GM18907 (cell line): ENCODE measurements around the gene EPM2AIP1.
"Not testable (repeated sequence)": the region's sequence is repeated elsewhere in the genome, so short reads cannot be mapped to it uniquely, and the experiment has no call there.

ENCODE experiments used
- ATAC-seq: cut with Tn5 transposase; IDR thresholded peaks from one replicate; pipeline ENCODE4 v1.9.1; 2021; ENCODE audit warnings: mild to moderate bottlenecking, moderate library complexity; ENCODE audit not compliant: unreplicated experiment

EPM2AIP1 gene

GRCh38 chr3:36993326-36994283, 674 bp upstream of the EPM2AIP1 start, which contains the start of gene MLH1:
Gene MLH1 (plus strand): TSS chr3:36993518. CDS start chr3:36993548, 30 bp downstream.
- ATAC-seq: peak; percentile 95

- ATAC-seq: no peak
These were observed 767 bp downstream of the EPM2AIP1 start for GRCh38 chr3:36991923-36992805.

- no peak for ATAC-seq
These were observed 1.8 kb downstream of the EPM2AIP1 start for GRCh38 chr3:36991147-36991546.

GRCh38 chr3:36989568-36989967, 3.4 kb downstream of the EPM2AIP1 start:
- no peak for ATAC-seq

GRCh38 chr3:36989005-36989404, 3.9 kb downstream of the EPM2AIP1 start:
- no peak for ATAC-seq

- no peak for ATAC-seq
These were observed 4.6 kb downstream of the EPM2AIP1 start for GRCh38 chr3:36988356-36988755.

- no peak for ATAC-seq
These were observed 11.9 kb downstream of the EPM2AIP1 start for GRCh38 chr3:36981006-36981405.

- no peak for ATAC-seq
These were observed 19.8 kb downstream of the EPM2AIP1 start for GRCh38 chr3:36973139-36973538.

- no peak for ATAC-seq
These were observed 20.8 kb downstream of the EPM2AIP1 start for GRCh38 chr3:36972163-36972562.

- ATAC-seq: peak; percentile 99
These were observed 23.1 kb downstream of the EPM2AIP1 start for GRCh38 chr3:36969540-36970432.

GRCh38 chr3:36969085-36969484, 23.8 kb downstream of the EPM2AIP1 start:
- no peak for ATAC-seq

GRCh38 chr3:36965440-36965839, 27.5 kb downstream of the EPM2AIP1 start:
- ATAC-seq: no peak

- peak; percentile 71 for ATAC-seq
These were observed 28.1 kb downstream of the EPM2AIP1 start for GRCh38 chr3:36964817-36965216.

- no peak for ATAC-seq
These were observed 28.6 kb downstream of the EPM2AIP1 start for GRCh38 chr3:36964331-36964730.

- not testable (repeated sequence) for ATAC-seq
These were observed 29.9 kb downstream of the EPM2AIP1 start for GRCh38 chr3:36963008-36963407.

GRCh38 chr3:36960502-36960901, 32.4 kb downstream of the EPM2AIP1 start:
- no peak for ATAC-seq

GRCh38 chr3:36959821-36960220, 33.1 kb downstream of the EPM2AIP1 start:
- ATAC-seq: no peak

- ATAC-seq: no peak
These were observed 34.9 kb downstream of the EPM2AIP1 start for GRCh38 chr3:36957862-36958686.

- no peak for ATAC-seq
These were observed 35.9 kb downstream of the EPM2AIP1 start for GRCh38 chr3:36957063-36957462.

- no peak for ATAC-seq
These were observed 36.8 kb downstream of the EPM2AIP1 start for GRCh38 chr3:36956155-36956554.
